ENCODE measurements around the gene NTN3.

The NTN3 gene

DNA sequence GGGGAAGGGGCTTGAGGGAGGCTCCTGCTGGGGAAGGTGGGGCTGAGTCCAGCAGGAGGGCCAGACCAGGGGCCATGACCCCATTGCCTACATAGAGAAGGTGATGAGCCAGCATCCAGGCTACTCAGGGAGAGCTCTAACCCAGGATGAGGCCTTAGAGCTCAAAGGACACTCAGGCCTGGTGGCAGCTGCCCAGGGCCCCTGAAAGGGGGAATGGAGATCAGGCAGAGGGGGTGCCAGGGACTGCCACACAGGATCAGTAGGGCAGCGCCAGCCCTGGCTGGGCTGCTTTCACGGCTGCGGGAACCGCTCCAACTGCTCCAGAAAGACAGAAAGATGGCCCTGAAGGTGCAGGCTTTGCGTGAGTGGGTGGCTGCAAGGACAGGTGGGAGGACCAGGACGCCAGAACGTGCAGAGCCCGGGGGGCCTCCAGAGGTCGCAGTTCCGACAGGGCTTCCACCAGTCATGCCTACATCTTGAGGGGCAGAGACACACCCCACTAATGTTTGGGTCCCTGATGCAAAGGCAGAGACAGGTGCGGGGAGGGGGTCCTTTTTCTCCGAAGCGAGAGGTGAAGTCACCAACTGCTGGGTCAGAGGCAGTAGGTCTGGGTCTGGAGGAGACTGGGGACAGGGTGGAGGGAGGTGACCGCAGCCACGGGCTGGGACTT, 41.8 kb downstream of the NTN3 start:
- Histone ChIP-seq H4K20me1 (ENCODE audit: insufficient read depth, low read length) (peaks cover 15% of the 10 kb centered on the region; the same call in 1 of the 2 replicates), H3K9me3 (replicated peaks; ENCODE audit: insufficient read depth, low read length) (no peaks in the 10 kb centered on the region), H3K36me3 (replicated peaks; ENCODE audit: insufficient read depth, low read length) (no peaks in the 10 kb centered on the region), H3K9ac (ENCODE audit: low read length) (peak overlapping the region; percentile 97), H3K27ac (ENCODE audit: low read length) (peak overlapping the region; percentile 84; the same call in 1 of the 2 replicates), H2AFZ (ENCODE audit: low read length) (peak overlapping the region; percentile 85), H3K79me2 (ENCODE audit: low read length) (peaks cover 41% of the 10 kb centered on the region), H3K27me3 (replicated peaks; ENCODE audit: insufficient read depth, low read length) (no peaks in the 10 kb centered on the region), H3K4me3 (ENCODE audit: low read length) (peak overlapping the region; percentile 54), H3F3A (ENCODE audit: insufficient read depth, low read length) (peaks cover 6% of the 10 kb centered on the region; the same call in 1 of the 2 replicates), H3K4me1 (ENCODE audit: low read length) (peaks cover 20% of the 10 kb centered on the region), H3K9me2 (replicated peaks; ENCODE audit: insufficient read depth, low read length) (no peaks in the 10 kb centered on the region), H3K4me2 (ENCODE audit: low read depth, low read length) (peak overlapping the region; percentile 96)
- peak; percentile 19 for DNase-seq
- TF ChIP-seq EZH2phosphoT487 (IDR thresholded peaks at IDR 0.05; ENCODE audit: low read length) (no peak), EZH2 (optimal IDR thresholded peaks at IDR 0.05; ENCODE audit: low read depth, low read length) (no peak)
- TF ChIP-seq, protein P1, sequence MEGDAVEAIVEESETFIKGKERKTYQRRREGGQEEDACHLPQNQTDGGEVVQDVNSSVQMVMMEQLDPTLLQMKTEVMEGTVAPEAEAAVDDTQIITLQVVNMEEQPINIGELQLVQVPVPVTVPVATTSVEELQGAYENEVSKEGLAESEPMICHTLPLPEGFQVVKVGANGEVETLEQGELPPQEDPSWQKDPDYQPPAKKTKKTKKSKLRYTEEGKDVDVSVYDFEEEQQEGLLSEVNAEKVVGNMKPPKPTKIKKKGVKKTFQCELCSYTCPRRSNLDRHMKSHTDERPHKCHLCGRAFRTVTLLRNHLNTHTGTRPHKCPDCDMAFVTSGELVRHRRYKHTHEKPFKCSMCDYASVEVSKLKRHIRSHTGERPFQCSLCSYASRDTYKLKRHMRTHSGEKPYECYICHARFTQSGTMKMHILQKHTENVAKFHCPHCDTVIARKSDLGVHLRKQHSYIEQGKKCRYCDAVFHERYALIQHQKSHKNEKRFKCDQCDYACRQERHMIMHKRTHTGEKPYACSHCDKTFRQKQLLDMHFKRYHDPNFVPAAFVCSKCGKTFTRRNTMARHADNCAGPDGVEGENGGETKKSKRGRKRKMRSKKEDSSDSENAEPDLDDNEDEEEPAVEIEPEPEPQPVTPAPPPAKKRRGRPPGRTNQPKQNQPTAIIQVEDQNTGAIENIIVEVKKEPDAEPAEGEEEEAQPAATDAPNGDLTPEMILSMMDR (IDR thresholded peaks at IDR 0.05; ENCODE audit: low read length) = peak; percentile 27

DNA sequence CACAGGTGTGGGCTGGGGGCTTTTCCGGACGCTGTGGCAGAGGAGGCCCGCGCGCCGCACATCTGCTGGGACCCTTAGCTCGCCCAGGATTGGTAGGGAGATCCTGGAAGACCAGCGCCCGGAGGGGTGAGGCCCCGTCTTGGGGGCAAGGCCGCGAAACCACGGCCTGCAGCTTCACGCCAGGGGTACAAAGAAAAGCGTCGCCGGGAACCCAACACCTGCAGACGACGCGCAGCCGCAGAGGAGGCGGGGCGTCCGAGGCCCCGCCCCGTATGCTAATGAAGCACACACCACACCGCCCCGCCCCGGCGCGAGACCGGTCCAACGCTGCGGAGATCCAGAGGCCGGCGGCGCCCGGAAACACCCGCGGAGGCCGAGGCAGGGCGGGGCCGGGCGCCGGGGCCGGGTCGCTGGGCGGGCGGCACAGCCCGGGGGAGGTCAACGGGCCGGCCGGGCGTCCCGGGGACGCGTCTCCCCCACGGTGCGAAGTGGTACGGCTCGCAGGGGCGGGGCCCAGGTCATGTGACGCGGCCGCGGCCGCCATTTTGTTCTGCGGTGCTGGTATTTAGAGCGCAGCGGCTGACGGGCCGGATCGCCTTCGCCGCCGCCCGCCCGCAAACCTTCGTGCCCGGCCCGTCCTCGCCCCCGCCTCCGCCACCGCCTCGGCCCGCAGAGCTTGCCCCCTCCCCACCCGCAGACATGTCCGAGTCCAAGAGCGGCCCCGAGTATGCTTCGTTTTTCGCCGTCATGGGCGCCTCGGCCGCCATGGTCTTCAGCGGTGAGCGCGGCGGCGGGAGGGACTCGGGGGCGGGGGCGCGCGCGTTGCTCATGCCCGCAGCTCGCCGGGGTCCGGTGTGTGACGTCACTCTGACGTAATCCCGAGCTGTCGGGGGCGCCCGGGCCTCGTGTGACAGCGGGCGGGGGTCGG, 42.6 kb downstream of the NTN3 start, which contains the start of gene ATP6V0C:
Gene ATP6V0C, plus strand, starts transcription at position 548 of the 928 bp plus-strand sequence. Its CDS starts 152 bp downstream, at position 700.
- Histone ChIP-seq H3K27ac (ENCODE audit: low read length) (peak within 1 kb of the TSS; percentile 84), H3K9me2 (replicated peaks; ENCODE audit: insufficient read depth, low read length) (no peaks in the 10 kb centered on the region), H4K20me1 (ENCODE audit: insufficient read depth, low read length) (peaks cover 15% of the 10 kb centered on the region; the same call in 1 of the 2 replicates), H3K27me3 (replicated peaks; ENCODE audit: insufficient read depth, low read length) (no peaks in the 10 kb centered on the region), H3K9ac (ENCODE audit: low read length) (peak within 1 kb of the TSS; percentile 97), H3K79me2 (ENCODE audit: low read length) (peaks cover 49% of the 10 kb centered on the region), H3K9me3 (replicated peaks; ENCODE audit: insufficient read depth, low read length) (no peaks in the 10 kb centered on the region), H3K4me2 (ENCODE audit: low read depth, low read length) (peak within 1 kb of the TSS; percentile 96), H2AFZ (ENCODE audit: low read length) (peak within 1 kb of the TSS; percentile 85), H3K4me3 (ENCODE audit: low read length) (peak within 1 kb of the TSS; percentile 98), H3F3A (ENCODE audit: insufficient read depth, low read length) (peaks cover 6% of the 10 kb centered on the region; the same call in 1 of the 2 replicates), H3K36me3 (replicated peaks; ENCODE audit: insufficient read depth, low read length) (no peaks in the 10 kb centered on the region), H3K4me1 (ENCODE audit: low read length) (peaks cover 13% of the 10 kb centered on the region)
- peak; percentile 95 for DNase-seq
- TF ChIP-seq, protein P1 (IDR thresholded peaks at IDR 0.05; ENCODE audit: low read length) = no peak
- TF ChIP-seq EZH2 (optimal IDR thresholded peaks at IDR 0.05; ENCODE audit: low read depth, low read length) (no peak), EZH2phosphoT487 (IDR thresholded peaks at IDR 0.05; ENCODE audit: low read length) (no peak)

DNA sequence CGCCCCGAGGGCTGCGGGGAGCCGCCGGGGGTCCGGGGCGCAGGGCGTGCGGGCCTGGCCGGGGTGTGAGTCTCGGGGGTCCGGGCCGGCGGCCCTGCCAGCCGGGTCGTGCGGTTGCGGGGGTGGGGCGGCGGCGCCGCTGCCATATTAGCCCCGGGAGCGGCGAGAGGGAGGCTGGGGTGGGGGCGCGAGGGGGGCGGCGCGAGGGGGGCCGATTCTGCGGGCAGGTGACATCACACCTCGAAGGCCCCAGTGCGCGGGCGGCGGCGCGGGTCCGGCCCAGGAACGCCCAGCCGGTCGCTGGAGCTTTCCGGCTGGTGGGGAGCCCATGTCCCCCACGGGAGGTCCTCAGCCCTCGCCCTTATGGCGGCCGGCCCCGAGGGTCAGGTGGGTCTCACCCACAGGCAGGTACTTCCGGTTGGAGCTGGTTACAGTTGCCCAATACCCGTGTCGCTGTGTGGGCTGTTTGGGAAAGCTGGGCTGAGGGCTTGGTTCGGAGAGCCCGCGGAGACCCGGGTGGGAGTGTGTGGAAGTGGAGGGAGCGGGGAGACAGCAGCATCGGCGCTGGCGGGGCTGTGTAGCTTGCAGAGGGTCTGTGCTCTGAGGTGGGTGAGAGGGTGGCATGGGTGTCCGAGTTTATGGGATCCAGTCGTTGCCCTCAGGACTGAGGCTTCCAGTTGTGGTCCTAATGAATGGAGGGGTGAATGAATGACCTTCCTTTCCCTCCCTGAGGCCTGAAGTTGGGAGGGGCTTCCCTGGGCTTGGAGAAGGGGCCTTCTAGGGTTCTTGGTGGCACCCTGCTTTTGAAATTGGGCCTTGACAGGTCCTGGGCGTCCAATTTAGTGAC, 43.5 kb downstream of the NTN3 start:
- Histone ChIP-seq H3K9ac (ENCODE audit: low read length) (peak overlapping the region; percentile 97), H3K27ac (ENCODE audit: low read length) (peak overlapping the region; percentile 84; the same call in 1 of the 2 replicates), H3K4me2 (ENCODE audit: low read depth, low read length) (peak overlapping the region; percentile 81), H3K36me3 (replicated peaks; ENCODE audit: insufficient read depth, low read length) (no peaks in the 10 kb centered on the region), H3K79me2 (ENCODE audit: low read length) (peaks cover 58% of the 10 kb centered on the region), H2AFZ (ENCODE audit: low read length) (no peak overlapping the region), H3K4me1 (ENCODE audit: low read length) (peaks cover 13% of the 10 kb centered on the region), H3K4me3 (ENCODE audit: low read length) (peak overlapping the region; percentile 98), H3K9me3 (replicated peaks; ENCODE audit: insufficient read depth, low read length) (no peaks in the 10 kb centered on the region), H3F3A (ENCODE audit: insufficient read depth, low read length) (peaks cover 6% of the 10 kb centered on the region; the same call in 1 of the 2 replicates), H4K20me1 (ENCODE audit: insufficient read depth, low read length) (peaks cover 15% of the 10 kb centered on the region; the same call in 1 of the 2 replicates), H3K9me2 (replicated peaks; ENCODE audit: insufficient read depth, low read length) (no peaks in the 10 kb centered on the region), H3K27me3 (replicated peaks; ENCODE audit: insufficient read depth, low read length) (no peaks in the 10 kb centered on the region)
- DNase-seq = no peak
- TF ChIP-seq EZH2 (optimal IDR thresholded peaks at IDR 0.05; ENCODE audit: low read depth, low read length) (no peak), EZH2phosphoT487 (IDR thresholded peaks at IDR 0.05; ENCODE audit: low read length) (no peak)
- TF ChIP-seq, protein P1 (IDR thresholded peaks at IDR 0.05; ENCODE audit: low read length) = no peak

Data from MM.1S (cell line).